ENCODE results near the gene CLIC4. TPM values are rescaled to one million over a fixed set of nuclear protein-coding genes. Genes with fewer than 3 reads are reported as not detected.
"Not testable (repeated sequence)": the region's sequence is repeated elsewhere in the genome, so short reads cannot be mapped to it uniquely, and the experiment has no call there.

The CLIC4 gene
- total RNA-seq, 1 experiment from 2014 or later: 218 TPM

GRCh38 chr1:24745711-24746413 lies 615 bp downstream of the CLIC4 start:
- no peak for DNase-seq (ENCODE audit: low spot score)

- no peak for DNase-seq (ENCODE audit: low spot score)
These were observed 3.2 kb downstream of the CLIC4 start for GRCh38 chr1:24748191-24749121.

GRCh38 chr1:24749252-24749651 lies 4.0 kb downstream of the CLIC4 start:
- DNase-seq (ENCODE audit: low spot score): no peak

- no peak for DNase-seq (ENCODE audit: low spot score)
These were observed 4.6 kb downstream of the CLIC4 start for GRCh38 chr1:24749886-24750285.

GRCh38 chr1:24751833-24752232 lies 6.6 kb downstream of the CLIC4 start:
- DNase-seq (ENCODE audit: low spot score): no peak

- DNase-seq (ENCODE audit: low spot score): no peak
These were observed 7.1 kb downstream of the CLIC4 start for GRCh38 chr1:24752305-24752704.

GRCh38 chr1:24754229-24754628 lies 9.0 kb downstream of the CLIC4 start:
- DNase-seq (ENCODE audit: low spot score): peak; percentile 49

- not testable (repeated sequence) for DNase-seq (ENCODE audit: low spot score)
These were observed 10.1 kb downstream of the CLIC4 start for GRCh38 chr1:24755323-24755722.

GRCh38 chr1:24756395-24756794 lies 11.1 kb downstream of the CLIC4 start:
- DNase-seq (ENCODE audit: low spot score): no peak

- DNase-seq (ENCODE audit: low spot score): no peak
These were observed 14.2 kb downstream of the CLIC4 start for GRCh38 chr1:24759492-24759891.

GRCh38 chr1:24761582-24761981 lies 16.3 kb downstream of the CLIC4 start:
- DNase-seq (ENCODE audit: low spot score): no peak

- DNase-seq (ENCODE audit: low spot score): no peak
These were observed 17.0 kb downstream of the CLIC4 start for GRCh38 chr1:24762133-24762676.

- no peak for DNase-seq (ENCODE audit: low spot score)
These were observed 18.4 kb downstream of the CLIC4 start for GRCh38 chr1:24763671-24764070.

- no peak for DNase-seq (ENCODE audit: low spot score)
These were observed 19.2 kb downstream of the CLIC4 start for GRCh38 chr1:24764439-24764838.

GRCh38 chr1:24764848-24765247 lies 19.6 kb downstream of the CLIC4 start:
- no peak for DNase-seq (ENCODE audit: low spot score)

- peak; percentile 49 for DNase-seq (ENCODE audit: low spot score)
These were observed 20.2 kb downstream of the CLIC4 start for GRCh38 chr1:24765308-24765988.

- no peak for DNase-seq (ENCODE audit: low spot score)
These were observed 22.1 kb downstream of the CLIC4 start for GRCh38 chr1:24767351-24767750.

- DNase-seq (ENCODE audit: low spot score): no peak
These were observed 23.8 kb downstream of the CLIC4 start for GRCh38 chr1:24768873-24769605.

- peak; percentile 89 for DNase-seq (ENCODE audit: low spot score)
These were observed 24.7 kb downstream of the CLIC4 start for GRCh38 chr1:24769656-24770651.

- peak; percentile 15 for DNase-seq (ENCODE audit: low spot score)
These were observed 25.6 kb downstream of the CLIC4 start for GRCh38 chr1:24770881-24771280.
